H1 (cell line): ENCODE results near the gene SCNN1A. TPM values are rescaled to one million over a fixed set of nuclear protein-coding genes. Genes with fewer than 3 reads are reported as not detected.

Source experiments
- CTCF ChIA-PET: fragments of 300-600 bp; sonication (Branson Sonifier 250); formaldehyde crosslinking; loops from one replicate; lab custom pipeline; 2021; ENCODE audit not compliant: partially characterized antibody; lab: Charles Lee
- POLR2A ChIA-PET: fragments of 300-600 bp; sonication (Branson Sonifier 250); formaldehyde crosslinking; loops from one replicate; lab custom pipeline; 2021; ENCODE audit warnings: inconsistent platforms; ENCODE audit not compliant: partially characterized antibody; lab: Charles Lee
- DNase-seq, 2 experiments: peaks; one replicate each; pipeline versions ENCODE4 v3.0.0 to v3.0.0-alpha.2; 2010 to 2022; ENCODE audit warnings: low spot score in 2 of 2, low read depth in 1 of 2, mixed read lengths in 1 of 2
- FAIRE-seq: peaks from 2 replicates; lab custom pipeline; 2011; peaks lifted over from hg19 to GRCh38; lab: Jason Lieb, UNC
- H2AFZ ChIP-seq: 2 replicates; pipeline ENCODE4 v1.8.1; 2012; ENCODE audit warnings: low read length, inconsistent platforms
- H2AK5ac ChIP-seq: 2 replicates; pipeline ENCODE4 v1.6.1; 2013; ENCODE audit warnings: low read depth, low read length
- H2BK120ac ChIP-seq: replicated peaks from 2 replicates; pipeline ENCODE3; 2013; ENCODE audit warnings: low read depth, low read length, inconsistent platforms
- H2BK12ac ChIP-seq: 2 replicates; pipeline ENCODE4 v1.6.1; 2013; ENCODE audit warnings: low read depth, low read length
- H2BK15ac ChIP-seq: 2 replicates; pipeline ENCODE4 v1.6.1; 2013; ENCODE audit warnings: low read length
- H2BK20ac ChIP-seq: 2 replicates; pipeline ENCODE4 v1.6.1; 2013; ENCODE audit warnings: low read length
- H2BK5ac ChIP-seq: 2 replicates; pipeline ENCODE4 v1.6.1; 2013; ENCODE audit warnings: low read depth, low read length
- H3K14ac ChIP-seq: 2 replicates; pipeline ENCODE4 v1.6.1; 2013; ENCODE audit warnings: inconsistent platforms; ENCODE audit not compliant: insufficient read length
- H3K18ac ChIP-seq: 2 replicates; pipeline ENCODE4 v1.6.1; 2013; ENCODE audit warnings: low read length; ENCODE audit errors: extremely low read depth
- H3K23ac ChIP-seq: 2 replicates; pipeline ENCODE4 v1.6.1; 2013; ENCODE audit warnings: inconsistent platforms; ENCODE audit not compliant: insufficient read length
- H3K23me2 ChIP-seq: 2 replicates; pipeline ENCODE4 v1.6.1; 2013; ENCODE audit warnings: low read depth, low read length
- H3K27ac ChIP-seq: 2 replicates; pipeline ENCODE4 v1.6.1; 2011; ENCODE audit warnings: low read depth, low read length, inconsistent platforms
- H3K27me3 ChIP-seq, 4 experiments: replicated peaks in 1 of 4; 1 replicate in 1 of 4; 2 replicates in 3 of 4; pipeline versions ENCODE4 v1.6.1 to v1.8.1; 2011 to 2013; ENCODE audit warnings: low read length in 3 of 4, mild to moderate bottlenecking in 3 of 4, inconsistent platforms in 2 of 4, mixed read lengths in 2 of 4, moderate library complexity in 1 of 4; ENCODE audit not compliant: control insufficient read depth in 3 of 4, insufficient read depth in 3 of 4; ENCODE audit errors: extremely low read depth in 1 of 4
- H3K36me3 ChIP-seq, 4 experiments: 2 replicates each; pipeline versions ENCODE4 v1.6.1 to v1.8.1; 2011 to 2013; ENCODE audit warnings: mild to moderate bottlenecking in 4 of 4, low read length in 3 of 4, moderate library complexity in 2 of 4, control low read depth in 1 of 4, inconsistent platforms in 1 of 4; ENCODE audit not compliant: insufficient read depth in 4 of 4, control insufficient read depth in 2 of 4
- H3K4ac ChIP-seq: replicated peaks from 2 replicates; pipeline ENCODE3; 2013; ENCODE audit warnings: low read length, low read depth, mixed read lengths, inconsistent platforms; ENCODE audit not compliant: insufficient read length
- H3K4me1 ChIP-seq, 4 experiments: replicated peaks in 1 of 4; 1 replicate in 1 of 4; 2 replicates in 3 of 4; pipeline versions ENCODE4 v1.6.1 to v1.8.1; 2011 to 2013; ENCODE audit warnings: low read length in 3 of 4, inconsistent platforms in 2 of 4, mixed read lengths in 1 of 4; ENCODE audit not compliant: insufficient read depth in 4 of 4, control insufficient read depth in 3 of 4
- H3K4me2 ChIP-seq, 2 experiments: 2 replicates each; pipeline versions ENCODE4 v1.6.1 to v1.8.1; 2011 to 2013; ENCODE audit warnings: low read depth in 2 of 2, low read length in 2 of 2, control low read depth in 1 of 2, inconsistent platforms in 1 of 2, mild to moderate bottlenecking in 1 of 2; ENCODE audit not compliant: insufficient read depth in 1 of 2
- H3K4me3 ChIP-seq, 4 experiments: fragments of 200-600, 300-600 bp in 1 of 4; sonication (generic), shearing (Covaris generic), sonication (Bioruptor Twin) in 1 of 4; 2 replicates each; pipeline versions ENCODE4 v1.5.1 to v1.8.1; 2011 to 2016; ENCODE audit warnings: low read length in 4 of 4, low read depth in 3 of 4, control low read depth in 2 of 4, inconsistent platforms in 2 of 4, mild to moderate bottlenecking in 2 of 4, mixed read lengths in 1 of 4, moderate library complexity in 1 of 4; ENCODE audit not compliant: insufficient read depth in 2 of 4; ENCODE audit errors: extremely low read depth in 1 of 4
- H3K56ac ChIP-seq: replicated peaks from 2 replicates; pipeline ENCODE3; 2013; ENCODE audit warnings: low read depth, mild to moderate bottlenecking, mixed read lengths, low read length, inconsistent platforms; ENCODE audit not compliant: insufficient read length
- H3K79me1 ChIP-seq: 2 replicates; pipeline ENCODE4 v1.6.1; 2013; ENCODE audit warnings: low read depth, low read length, control low read depth
- H3K79me2 ChIP-seq, 2 experiments: 2 replicates each; pipeline versions ENCODE4 v1.6.1 to v1.8.1; 2012 to 2013; ENCODE audit warnings: low read length in 2 of 2, mild to moderate bottlenecking in 2 of 2, inconsistent platforms in 1 of 2; ENCODE audit not compliant: insufficient read depth in 2 of 2, control insufficient read depth in 1 of 2
- H3K9ac ChIP-seq, 4 experiments: replicated peaks in 1 of 4; 1 replicate in 1 of 4; 2 replicates in 3 of 4; pipeline versions ENCODE4 v1.6.1 to v1.8.1; 2011 to 2013; ENCODE audit warnings: low read depth in 3 of 4, low read length in 3 of 4, control low read depth in 2 of 4, mild to moderate bottlenecking in 2 of 4, moderate library complexity in 2 of 4, inconsistent platforms in 1 of 4; ENCODE audit errors: extremely low read depth in 1 of 4
- H3K9me3 ChIP-seq, 2 experiments: 2 replicates each; pipeline versions ENCODE4 v1.6.1 to v1.8.1; 2012 to 2013; ENCODE audit warnings: mild to moderate bottlenecking in 2 of 2, moderate library complexity in 2 of 2, control low read depth in 1 of 2, inconsistent platforms in 1 of 2, low read depth in 1 of 2, low read length in 1 of 2, mixed read lengths in 1 of 2; ENCODE audit not compliant: insufficient read depth in 2 of 2
- H4K20me1 ChIP-seq, 2 experiments: replicated peaks in 1 of 2; 2 replicates each; pipeline versions ENCODE3 to v1.8.1; 2011 to 2013; ENCODE audit warnings: inconsistent platforms in 2 of 2, low read length in 2 of 2, mild to moderate bottlenecking in 1 of 2; ENCODE audit not compliant: insufficient read depth in 2 of 2, control insufficient read depth in 1 of 2
- H4K5ac ChIP-seq: 2 replicates; pipeline ENCODE4 v1.6.1; 2013; ENCODE audit warnings: low read length, low read depth, mixed read lengths, inconsistent platforms; ENCODE audit not compliant: insufficient read length
- H4K8ac ChIP-seq: 2 replicates; pipeline ENCODE4 v1.8.0; 2013; ENCODE audit warnings: mild to moderate bottlenecking, moderate library complexity, low read length, inconsistent platforms; ENCODE audit not compliant: insufficient read depth; ENCODE audit errors: extremely low read depth
- H4K91ac ChIP-seq: replicated peaks from 2 replicates; pipeline ENCODE3; 2013; ENCODE audit warnings: low read length, mixed read lengths, inconsistent platforms; ENCODE audit not compliant: insufficient read length
- CBX8 ChIP-seq: fragments of 300-800, 300-1000 bp; sonication (generic); IDR thresholded peaks from 2 replicates; pipeline ENCODE4 v1.7.1; 2016; ENCODE audit warnings: low read depth, low read length, borderline replicate concordance
- CHD2 ChIP-seq: IDR thresholded peaks from 2 replicates; pipeline ENCODE4 v1.6.1; 2012; ENCODE audit warnings: low read length, improper control_type of control experiment
- JUND ChIP-seq: IDR thresholded peaks from 2 replicates; pipeline ENCODE4 v1.6.1; 2011; ENCODE audit warnings: mild to moderate bottlenecking, improper control_type of control experiment, low read length
- KDM4A ChIP-seq: IDR thresholded peaks from one replicate; pipeline ENCODE4 v1.7.1; 2012; ENCODE audit warnings: low read depth, mild to moderate bottlenecking, moderate library complexity, low read length, inconsistent platforms; ENCODE audit not compliant: severe bottlenecking
- SP1 ChIP-seq: IDR thresholded peaks from 2 replicates; pipeline ENCODE4 v1.6.1; 2011; ENCODE audit warnings: low read depth, low read length
- SP2 ChIP-seq: IDR thresholded peaks from 2 replicates; pipeline ENCODE4 v1.6.1; 2012; ENCODE audit warnings: mild to moderate bottlenecking, low read length, inconsistent platforms
- SRF ChIP-seq: IDR thresholded peaks from 2 replicates; pipeline ENCODE4 v1.6.1; 2011; ENCODE audit warnings: mild to moderate bottlenecking, low read depth, low read length, moderate library complexity
- TAF1 ChIP-seq: IDR thresholded peaks from 2 replicates; pipeline ENCODE4 v1.6.1; 2011; ENCODE audit warnings: mild to moderate bottlenecking, low read depth, low read length
- TAF7 ChIP-seq: optimal IDR thresholded peaks from 2 replicates; pipeline ENCODE3; 2011; ENCODE audit warnings: low read depth, mild to moderate bottlenecking, inconsistent platforms, low read length, moderate library complexity, borderline replicate concordance
- WGBS, 2 experiments: shearing (Covaris generic) in 1 of 2; methylation state at CpG; one replicate each; pipeline versions ENCODE4 v1.1.6 to v1.1.7; 2013 to 2015; ENCODE audit warnings: low lambda C conversion rate in 2 of 2, mixed read lengths in 2 of 2, inconsistent platforms in 1 of 2, low coverage in 1 of 2, missing lambda C conversion rate in 1 of 2; ENCODE audit not compliant: insufficient replicate concordance in 2 of 2, insufficient coverage in 1 of 2, insufficient read length in 1 of 2; ENCODE audit errors: extremely low coverage in 1 of 2, missing lambda C conversion rate in 1 of 2; 5-methylcytosine and 5-hydroxymethylcytosine counted together
- polyA plus RNA-seq, 7 experiments: library from polyadenylated mRNA; depleted of rRNA in 3 of 7; stranded (reverse) in 5 of 7; unstranded in 2 of 7; fragments of >200 nt in 5 of 7; fragments of 200-250 nt in 2 of 7; gene quantifications; 1 replicate in 5 of 7; 2 replicates in 1 of 7; 4 replicates in 1 of 7; pipeline versions ENCODE4 v1.2.1 to v1.2.3, GENCODE V29; 2011 to 2013; ENCODE audit warnings: missing spikeins in 2 of 7, mixed read lengths in 2 of 7
- total RNA-seq: library from RNA; stranded (reverse); fragmentation: NEBNext Ultra II Directional; extraction: Animal tissue kit (Norgen Biotek cat#: 25700); gene quantifications from 2 replicates; pipeline ENCODE4 v1.2.1, GENCODE V29; 2021
- TF ChIP-seq, protein P1 (sequence below): IDR thresholded peaks from 2 replicates; pipeline ENCODE4 v1.6.1; 2012; ENCODE audit warnings: low read length, inconsistent platforms
- TF ChIP-seq, protein P2 (sequence below): IDR thresholded peaks from 2 replicates; pipeline ENCODE4 v1.6.1; 2012; ENCODE audit warnings: inconsistent platforms

SCNN1A gene
- total and polyA plus RNA-seq, 2 of the 8 experiments (the other 6 are each of a cell fraction or from before 2014, with no cell fraction given): 85.5 to 156 TPM

DNA sequence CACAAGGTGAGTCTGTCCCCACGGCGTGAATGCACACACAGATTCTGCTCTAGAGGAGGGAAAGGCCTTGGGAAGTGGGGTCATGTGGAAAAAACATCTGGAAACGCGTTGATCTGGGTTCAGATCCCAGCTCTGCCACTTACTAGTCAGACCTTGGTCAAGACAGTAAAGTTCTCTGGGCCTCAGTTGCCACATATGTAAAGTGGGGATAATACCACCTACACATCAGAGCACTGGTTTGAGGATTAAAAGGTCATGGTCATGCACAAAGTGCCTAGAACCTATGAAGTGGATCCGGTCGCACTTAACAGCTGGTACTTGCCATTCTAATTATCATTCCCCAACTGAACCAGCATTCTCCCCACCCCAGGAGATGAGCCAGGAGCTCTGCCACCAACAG, 60.2 kb downstream of the SCNN1A start:
- Histone ChIP-seq H3K4me1 (peaks cover 4 to 21% (median 17%) of the 10 kb centered on the region in 4 experiments), H2BK5ac (no peak overlapping the region), H4K5ac (no peak overlapping the region), H3K9ac (no peak overlapping the region), H3K4ac (no peak overlapping the region), H2BK15ac (no peak overlapping the region), H3K4me3 (no peak overlapping the region), H3K27ac (no peak overlapping the region), H3K14ac (no peak overlapping the region), H2AK5ac (no peak overlapping the region), H3K23ac (no peak overlapping the region), H3K56ac (no peak overlapping the region), H3K27me3 (no peaks in the 10 kb centered on the region), H3K9me3 (no peaks in the 10 kb centered on the region), H4K91ac (no peak overlapping the region), H3K79me2 (no peaks in the 10 kb centered on the region), H2BK12ac (no peak overlapping the region), H2BK20ac (no peak overlapping the region), H3K18ac (no peak overlapping the region), H2BK120ac (no peak overlapping the region), H4K8ac (no peak overlapping the region), H3K36me3 (peaks cover 5 to 33% (median 12%) of the 10 kb centered on the region in 4 experiments; a peak in 7 of 8 replicates), H4K20me1 (peaks cover 0 to 2% of the 10 kb centered on the region in 2 experiments), H3K23me2 (peaks cover 3% of the 10 kb centered on the region; the same call in 1 of the 2 replicates), H2AFZ (no peak overlapping the region), H3K4me2 (no peak overlapping the region), H3K79me1 (peaks cover 3% of the 10 kb centered on the region)
- FAIRE-seq (no peak), DNase-seq (no peak)
- ChIA-PET CTCF (interaction anchor here (3.8 kb wide), 1 partner anchor 11 kb away, joined by 20 read pairs; no protein-coding TSS in a partner anchor), POLR2A (interaction anchor here (1.0 to 3.4 kb wide), 10 partner anchors 9 to 219 kb away, joined by 3 to 13 read pairs (median 4); partner anchors contain the start of genes GAPDH and VAMP1)
- 93% methylated on average over 6 of the region's 6 CpGs; no CpG with 5 or more reads in 1 of the 2 experiments for WGBS, 2 experiments
- no peak for TF ChIP-seq SP2
- TF ChIP-seq JUND: no peak
- TF ChIP-seq CBX8: no peak
- TF ChIP-seq SP1: no peak
- no peak for TF ChIP-seq TAF1
- no peak for TF ChIP-seq TAF7
- TF ChIP-seq KDM4A: no peak
- TF ChIP-seq, protein P1, sequence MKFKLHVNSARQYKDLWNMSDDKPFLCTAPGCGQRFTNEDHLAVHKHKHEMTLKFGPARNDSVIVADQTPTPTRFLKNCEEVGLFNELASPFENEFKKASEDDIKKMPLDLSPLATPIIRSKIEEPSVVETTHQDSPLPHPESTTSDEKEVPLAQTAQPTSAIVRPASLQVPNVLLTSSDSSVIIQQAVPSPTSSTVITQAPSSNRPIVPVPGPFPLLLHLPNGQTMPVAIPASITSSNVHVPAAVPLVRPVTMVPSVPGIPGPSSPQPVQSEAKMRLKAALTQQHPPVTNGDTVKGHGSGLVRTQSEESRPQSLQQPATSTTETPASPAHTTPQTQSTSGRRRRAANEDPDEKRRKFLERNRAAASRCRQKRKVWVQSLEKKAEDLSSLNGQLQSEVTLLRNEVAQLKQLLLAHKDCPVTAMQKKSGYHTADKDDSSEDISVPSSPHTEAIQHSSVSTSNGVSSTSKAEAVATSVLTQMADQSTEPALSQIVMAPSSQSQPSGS: no peak
- TF ChIP-seq, protein P2, sequence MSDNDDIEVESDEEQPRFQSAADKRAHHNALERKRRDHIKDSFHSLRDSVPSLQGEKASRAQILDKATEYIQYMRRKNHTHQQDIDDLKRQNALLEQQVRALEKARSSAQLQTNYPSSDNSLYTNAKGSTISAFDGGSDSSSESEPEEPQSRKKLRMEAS: no peak
- TF ChIP-seq CHD2: no peak
- no peak for TF ChIP-seq SRF
